ENCODE results near the gene CLIC4. TPM values are rescaled to one million over a fixed set of nuclear protein-coding genes. Genes with fewer than 3 reads are reported as not detected.

Gene CLIC4
- total and polyA plus RNA-seq, 10 of the 15 experiments (the other 5 are each of a cell fraction or from before 2014, with no cell fraction given) = 20.4 to 107 (median 69.6) TPM

DNA sequence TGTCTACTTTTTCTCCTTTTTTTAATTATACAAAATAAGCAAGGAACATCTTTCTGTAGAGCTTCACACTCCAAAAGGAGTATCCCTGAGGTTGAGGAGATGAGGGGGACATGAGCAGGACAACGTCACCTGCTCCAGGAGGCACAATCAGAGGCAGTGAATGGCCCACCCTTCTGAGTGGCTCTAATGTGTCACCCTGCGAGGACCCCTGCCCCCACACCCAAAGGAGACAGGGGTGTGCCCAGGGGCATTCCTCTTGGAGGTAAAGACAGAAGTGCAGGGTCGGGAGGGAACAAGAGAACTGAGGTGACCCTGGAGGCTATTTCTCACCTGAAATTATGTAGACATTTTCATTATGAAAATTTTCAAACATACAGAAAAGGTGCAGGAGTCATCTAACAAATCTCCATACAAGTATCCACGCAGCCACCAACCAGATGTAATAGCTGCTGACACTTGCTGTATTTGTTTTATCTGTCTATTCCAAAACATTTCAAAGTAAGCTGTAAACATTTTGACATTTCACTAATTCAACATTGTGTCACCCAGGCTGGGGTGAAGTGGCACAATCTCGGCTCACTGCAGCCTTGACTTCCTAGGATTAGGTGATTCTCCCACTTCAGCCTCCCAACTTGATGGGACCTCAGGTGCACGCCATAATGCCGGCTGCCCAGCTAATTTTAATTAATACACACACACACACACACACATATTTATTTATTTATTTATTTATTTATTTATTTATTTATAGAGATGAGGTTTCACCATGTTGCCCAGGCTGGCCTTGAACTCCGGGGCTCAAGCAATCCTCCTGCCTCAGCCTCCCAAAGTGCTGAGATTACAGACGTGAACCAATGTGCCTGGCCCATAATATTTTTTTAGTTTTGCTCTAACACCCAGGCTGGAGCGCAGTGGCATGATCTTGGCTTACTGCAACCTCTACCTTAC, 114.1 kb downstream of the CLIC4 start:
- Histone ChIP-seq H3K9ac (ENCODE audit: control insufficient read depth, insufficient read depth, low read length) (no peak overlapping the region), H3K27ac (ENCODE audit: control insufficient read depth, insufficient read depth) (no peak overlapping the region), H3K27me3 (replicated peaks in 1 of 2; ENCODE audit: control insufficient read depth in 2 of 2, insufficient read depth in 2 of 2, low read length in 1 of 2) (peaks cover 0 to 3% of the 10 kb centered on the region in 2 experiments; a peak in 1 of 4 replicates), H3K4me3 (no peak overlapping the region), H3K9me3 (replicated peaks; ENCODE audit: control insufficient read depth, insufficient read depth, low read length) (no peaks in the 10 kb centered on the region; the same call in 2 of the 3 replicates), H3K79me2 (ENCODE audit: control insufficient read depth, insufficient read depth, low read length) (no peaks in the 10 kb centered on the region), H3K4me2 (ENCODE audit: control insufficient read depth, insufficient read depth) (no peak overlapping the region), H3K36me3 (ENCODE audit: control insufficient read depth in 2 of 2, insufficient read depth in 2 of 2, low read length in 1 of 2) (no peaks in the 10 kb centered on the region), H2AFZ (ENCODE audit: control insufficient read depth, low read depth, low read length) (no peak overlapping the region), H4K20me1 (ENCODE audit: control insufficient read depth, insufficient read depth) (no peaks in the 10 kb centered on the region), H3K4me1 (ENCODE audit: control insufficient read depth, insufficient read depth, low read length) (peaks cover 4% of the 10 kb centered on the region)
- CTCF ChIA-PET = interaction anchor here (0.7 to 1.0 kb wide), 3 partner anchors 12 to 178 kb away, joined by 3 to 4 read pairs (median 3); no protein-coding TSS in a partner anchor
- TF ChIP-seq, protein P1, sequence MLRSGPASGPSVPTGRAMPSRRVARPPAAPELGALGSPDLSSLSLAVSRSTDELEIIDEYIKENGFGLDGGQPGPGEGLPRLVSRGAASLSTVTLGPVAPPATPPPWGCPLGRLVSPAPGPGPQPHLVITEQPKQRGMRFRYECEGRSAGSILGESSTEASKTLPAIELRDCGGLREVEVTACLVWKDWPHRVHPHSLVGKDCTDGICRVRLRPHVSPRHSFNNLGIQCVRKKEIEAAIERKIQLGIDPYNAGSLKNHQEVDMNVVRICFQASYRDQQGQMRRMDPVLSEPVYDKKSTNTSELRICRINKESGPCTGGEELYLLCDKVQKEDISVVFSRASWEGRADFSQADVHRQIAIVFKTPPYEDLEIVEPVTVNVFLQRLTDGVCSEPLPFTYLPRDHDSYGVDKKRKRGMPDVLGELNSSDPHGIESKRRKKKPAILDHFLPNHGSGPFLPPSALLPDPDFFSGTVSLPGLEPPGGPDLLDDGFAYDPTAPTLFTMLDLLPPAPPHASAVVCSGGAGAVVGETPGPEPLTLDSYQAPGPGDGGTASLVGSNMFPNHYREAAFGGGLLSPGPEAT (IDR thresholded peaks at IDR 0.05; ENCODE audit: low read depth) = no peak
- TF ChIP-seq NFYA (IDR thresholded peaks at IDR 0.05; ENCODE audit: borderline replicate concordance, low read depth, low read length) = no peak
- TF ChIP-seq SMAD1 (IDR thresholded peaks at IDR 0.05; ENCODE audit: low read depth, partially characterized antibody) = no peak
- TF ChIP-seq, protein P2, sequence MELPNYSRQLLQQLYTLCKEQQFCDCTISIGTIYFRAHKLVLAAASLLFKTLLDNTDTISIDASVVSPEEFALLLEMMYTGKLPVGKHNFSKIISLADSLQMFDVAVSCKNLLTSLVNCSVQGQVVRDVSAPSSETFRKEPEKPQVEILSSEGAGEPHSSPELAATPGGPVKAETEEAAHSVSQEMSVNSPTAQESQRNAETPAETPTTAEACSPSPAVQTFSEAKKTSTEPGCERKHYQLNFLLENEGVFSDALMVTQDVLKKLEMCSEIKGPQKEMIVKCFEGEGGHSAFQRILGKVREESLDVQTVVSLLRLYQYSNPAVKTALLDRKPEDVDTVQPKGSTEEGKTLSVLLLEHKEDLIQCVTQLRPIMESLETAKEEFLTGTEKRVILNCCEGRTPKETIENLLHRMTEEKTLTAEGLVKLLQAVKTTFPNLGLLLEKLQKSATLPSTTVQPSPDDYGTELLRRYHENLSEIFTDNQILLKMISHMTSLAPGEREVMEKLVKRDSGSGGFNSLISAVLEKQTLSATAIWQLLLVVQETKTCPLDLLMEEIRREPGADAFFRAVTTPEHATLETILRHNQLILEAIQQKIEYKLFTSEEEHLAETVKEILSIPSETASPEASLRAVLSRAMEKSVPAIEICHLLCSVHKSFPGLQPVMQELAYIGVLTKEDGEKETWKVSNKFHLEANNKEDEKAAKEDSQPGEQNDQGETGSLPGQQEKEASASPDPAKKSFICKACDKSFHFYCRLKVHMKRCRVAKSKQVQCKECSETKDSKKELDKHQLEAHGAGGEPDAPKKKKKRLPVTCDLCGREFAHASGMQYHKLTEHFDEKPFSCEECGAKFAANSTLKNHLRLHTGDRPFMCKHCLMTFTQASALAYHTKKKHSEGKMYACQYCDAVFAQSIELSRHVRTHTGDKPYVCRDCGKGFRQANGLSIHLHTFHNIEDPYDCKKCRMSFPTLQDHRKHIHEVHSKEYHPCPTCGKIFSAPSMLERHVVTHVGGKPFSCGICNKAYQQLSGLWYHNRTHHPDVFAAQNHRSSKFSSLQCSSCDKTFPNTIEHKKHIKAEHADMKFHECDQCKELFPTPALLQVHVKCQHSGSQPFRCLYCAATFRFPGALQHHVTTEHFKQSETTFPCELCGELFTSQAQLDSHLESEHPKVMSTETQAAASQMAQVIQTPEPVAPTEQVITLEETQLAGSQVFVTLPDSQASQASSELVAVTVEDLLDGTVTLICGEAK (IDR thresholded peaks at IDR 0.05; ENCODE audit: borderline replicate concordance) = no peak
- no TSS peak for BruUV-seq (replicated peaks)
- RAD21 ChIA-PET (ENCODE audit: unreplicated experiment) = interaction anchor here (1.8 kb wide), 1 partner anchor 241 kb away, joined by 4 read pairs; no protein-coding TSS in a partner anchor
- ATAC-seq = no peak
- SMC1A ChIA-PET (ENCODE audit: uncharacterized antibody, unreplicated experiment) = interaction anchor here (0.9 to 2.1 kb wide), 6 partner anchors 9 to 68 kb away, joined by 3 to 4 read pairs (median 4); no protein-coding TSS in a partner anchor
- no peak for DNase-seq (ENCODE audit: low read depth, low spot score)
- WGBS (ENCODE audit: insufficient coverage, insufficient replicate concordance, low lambda C conversion rate, missing lambda C conversion rate) = 36% methylated on average over 10 of the region's 10 CpGs
- intact Hi-C loops (cut with micrococcal nuclease; ENCODE audit: unreplicated experiment) = no loop called here
- POLR2A ChIA-PET = no interaction called here
- in situ Hi-C loops (cut with MboI) = no loop called here
- no peak for FAIRE-seq
